Left lung (tissue), 10 donors: ENCODE results near the gene FOXN1. TPM values are rescaled to one million over a fixed set of nuclear protein-coding genes. Genes with fewer than 3 reads are reported as not detected.
A peak's percentile ranks its signal among the peaks of the same experiment; 100 is the strongest.

ENCODE experiments used
- ATAC-seq: fragments of 200-7000 bp; cut with Tn5 transposase; one replicate; pipeline ENCODE4 v1.9.1; 2020; ENCODE audit warnings: moderate library complexity
- DNase-seq, 4 donors: peaks; one replicate each; pipeline ENCODE4 v3.0.0-alpha.2; 2013 to 2020
- H3K27ac ChIP-seq, 2 donors: fragments of 200-600 bp; sonication (generic) in 1 of 2; one replicate each; pipeline versions ENCODE4 v1.5.0 to v1.8.0; 2020 to 2021
- H3K27me3 ChIP-seq, 2 donors: fragments of 200-600 bp; sonication (generic) in 1 of 2; one replicate each; pipeline versions ENCODE4 v1.5.0 to v1.8.0; 2020 to 2021
- H3K36me3 ChIP-seq, 2 donors: fragments of 200-600 bp; sonication (generic) in 1 of 2; one replicate each; pipeline versions ENCODE4 v1.5.0 to v1.8.0; 2020 to 2021
- H3K4me1 ChIP-seq, 2 donors: fragments of 200-600 bp; one replicate each; pipeline ENCODE4 v1.8.0; 2021
- H3K4me3 ChIP-seq, 2 donors: fragments of 200-600 bp; sonication (generic) in 1 of 2; one replicate each; pipeline versions ENCODE4 v1.5.0 to v1.8.0; 2020 to 2021; ENCODE audit warnings: mild to moderate bottlenecking in 1 of 2
- H3K9me3 ChIP-seq, 2 donors: fragments of 200-600 bp; sonication (generic) in 1 of 2; one replicate each; pipeline versions ENCODE4 v1.5.0 to v1.8.0; 2020 to 2021
- CTCF ChIP-seq, 2 donors: fragments of 200-600 bp; sonication (generic) in 1 of 2; IDR thresholded peaks; one replicate each; pipeline versions ENCODE4 v1.5.0 to v1.8.0; 2021; ENCODE audit warnings: antibody characterized with exemption in 2 of 2
- intact Hi-C, 2 donors: fragments of 100-400 bp; cut with DNase I; formaldehyde crosslinking; loops; one replicate each; pipeline versions ENCODE4 v1.11.2 to v1.14.2; 2022
- polyA plus RNA-seq, 6 donors: library from polyadenylated mRNA; unstranded; fragments of 120-200 nt; gene quantifications; one replicate each; pipeline ENCODE4 v1.2.1, GENCODE V29; 2013; ENCODE audit not compliant: insufficient read length in 6 of 6
- total RNA-seq, 2 donors: library from RNA; stranded (reverse); fragmentation: NEBNext Ultra II Directional; extraction: Animal tissue kit (Norgen Biotek cat#: 25700); gene quantifications; one replicate each; pipeline ENCODE4 v1.2.1, GENCODE V29; 2021
- donor health status: DM: no; HTN: yes; CAD: no.
- donor health status: DM: no; HTN: no; CAD: no.

The FOXN1 gene
- total and polyA plus RNA-seq, 8 donors = 0.06 to 0.29 (median 0.18) TPM

- ATAC-seq (peak; percentile 22), DNase-seq (peak in 1 of 4 donors; percentile 26)
- peak overlapping the region in 1 of 2 donors; percentile 77 for H3K27ac ChIP-seq
- H3K9me3 ChIP-seq = no peaks in the 10 kb centered on the region
- H3K27me3 ChIP-seq = no peaks in the 10 kb centered on the region
- intact Hi-C loops = loop anchor here in 1 of 2 donors (5.0 kb wide), 1 partner anchor 54 kb away; no protein-coding TSS in a partner anchor
- H3K4me3 ChIP-seq = peak overlapping the region; percentile 93 to 98
- peaks cover 0 to 39% of the 10 kb centered on the region in 2 donors for H3K36me3 ChIP-seq
- no peak for TF ChIP-seq CTCF (IDR thresholded peaks at IDR 0.05)
- H3K4me1 ChIP-seq = peaks cover 0 to 53% of the 10 kb centered on the region in 2 donors
Measured at GRCh38 chr17:28551421-28552175, 45.5 kb downstream of the FOXN1 start.

GRCh38 chr17:28552176-28552999 lies 46.2 kb downstream of the FOXN1 start, which contains the start of gene UNC119:
Gene UNC119, minus strand, starts transcription at chr17:28552624. Its CDS starts 67 bp downstream, at chr17:28552557.
- H3K36me3 ChIP-seq = peaks cover 0 to 39% of the 10 kb centered on the region in 2 donors
- no peaks in the 10 kb centered on the region for H3K27me3 ChIP-seq
- peak within 1 kb of the TSS; percentile 93 to 98 for H3K4me3 ChIP-seq
- ATAC-seq = peak; percentile 95
- no peaks in the 10 kb centered on the region for H3K9me3 ChIP-seq
- peaks cover 0 to 49% of the 10 kb centered on the region in 2 donors for H3K4me1 ChIP-seq
- peak; percentile 72 to 98 (median 84) for DNase-seq
- intact Hi-C loops = loop anchor here in 1 of 2 donors (5.0 kb wide), 1 partner anchor 55 kb away; no protein-coding TSS in a partner anchor
- TF ChIP-seq CTCF (IDR thresholded peaks at IDR 0.05) = no peak
- peak within 1 kb of the TSS in 1 of 2 donors; percentile 77 for H3K27ac ChIP-seq

GRCh38 chr17:28553000-28553505 lies 46.9 kb downstream of the FOXN1 start:
- ATAC-seq (no peak), DNase-seq (no peak)
- H3K27ac ChIP-seq = no peak overlapping the region
- H3K9me3 ChIP-seq = no peaks in the 10 kb centered on the region
- H3K36me3 ChIP-seq = peaks cover 0 to 46% of the 10 kb centered on the region in 2 donors
- TF ChIP-seq CTCF (IDR thresholded peaks at IDR 0.05) = no peak
- intact Hi-C loops = loop anchor here in 1 of 2 donors (5.0 kb wide), 1 partner anchor 56 kb away; no protein-coding TSS in a partner anchor
- H3K4me3 ChIP-seq = peak overlapping the region in 1 of 2 donors; percentile 93
- H3K27me3 ChIP-seq = no peaks in the 10 kb centered on the region
- peaks cover 0 to 45% of the 10 kb centered on the region in 2 donors for H3K4me1 ChIP-seq

- intact Hi-C loops = loop anchor here in 1 of 2 donors (5.0 kb wide), 1 partner anchor 57 kb away; no protein-coding TSS in a partner anchor
- peaks cover 0 to 30% of the 10 kb centered on the region in 2 donors for H3K4me1 ChIP-seq
Measured at GRCh38 chr17:28554565-28554964, 48.4 kb downstream of the FOXN1 start.

More at GRCh38 chr17:28554565-28554964, 48.4 kb downstream of the FOXN1 start:
- H3K27me3 ChIP-seq = no peaks in the 10 kb centered on the region
- peaks cover 0 to 61% of the 10 kb centered on the region in 2 donors for H3K36me3 ChIP-seq
- DNase-seq (no peak), ATAC-seq (no peak)
- no peak overlapping the region for H3K4me3 ChIP-seq
- no peak overlapping the region for H3K27ac ChIP-seq
- TF ChIP-seq CTCF (IDR thresholded peaks at IDR 0.05) = no peak
- H3K9me3 ChIP-seq = no peaks in the 10 kb centered on the region
